Breast epithelium (tissue), 4 donors: ENCODE measurements around the gene PLCH1. TPM values are rescaled to one million over a fixed set of nuclear protein-coding genes. Genes with fewer than 3 reads are reported as not detected.

Experiments
- DNase-seq, 2 donors: peaks; one replicate each; pipeline ENCODE4 v3.0.0-alpha.2; 2019; ENCODE audit warnings: low spot score in 2 of 2
- H3K27ac ChIP-seq, 2 donors: fragments of 200-600 bp; sonication (generic) in 1 of 2; one replicate each; pipeline ENCODE4 v1.5.1; 2016 to 2019; ENCODE audit warnings: mild to moderate bottlenecking in 1 of 2
- H3K27me3 ChIP-seq, 2 donors: fragments of 200-600 bp; sonication (generic) in 1 of 2; one replicate each; pipeline versions ENCODE4 v1.5.1 to v1.6.0; 2017 to 2019; ENCODE audit warnings: control low read depth in 1 of 2, mild to moderate bottlenecking in 1 of 2
- H3K36me3 ChIP-seq: fragments of 200-600 bp; one replicate; pipeline ENCODE4 v1.5.1; 2019
- H3K4me1 ChIP-seq, 2 donors: fragments of 200-600 bp; sonication (generic); one replicate each; pipeline ENCODE4 v1.5.1; 2016 to 2019; ENCODE audit warnings: control low read depth in 1 of 2
- H3K4me3 ChIP-seq, 3 donors: fragments of 200-600 bp; sonication (generic); 1 replicate in 2 of 3; 2 replicates in 1 of 3; pipeline ENCODE4 v1.5.1; 2016 to 2019; ENCODE audit warnings: mild to moderate bottlenecking in 3 of 3, moderate library complexity in 2 of 3
- H3K9me3 ChIP-seq, 2 donors: fragments of 200-600 bp; sonication (generic) in 1 of 2; one replicate each; pipeline ENCODE4 v1.5.1; 2016 to 2019; ENCODE audit warnings: control low read depth in 1 of 2
- CTCF ChIP-seq, 3 donors: fragments of 450-650 bp; IDR thresholded peaks; one replicate each; pipeline ENCODE4 v1.5.1; 2016 to 2017; ENCODE audit warnings: antibody characterized with exemption in 3 of 3, mild to moderate bottlenecking in 3 of 3, moderate library complexity in 3 of 3
- POLR2A ChIP-seq: fragments of 450-650 bp; IDR thresholded peaks from one replicate; pipeline ENCODE4 v1.6.1; 2016; ENCODE audit warnings: antibody characterized with exemption, mild to moderate bottlenecking, moderate library complexity
- POLR2AphosphoS5 ChIP-seq, 3 donors: sonication (generic); formaldehyde crosslinking; IDR thresholded peaks; one replicate each; pipeline ENCODE4 v1.6.1; 2017; ENCODE audit warnings: antibody characterized with exemption in 3 of 3
- intact Hi-C: fragments of 100-400 bp; cut with DNase I; formaldehyde crosslinking; loops from one replicate; pipeline ENCODE4 v1.15.1; 2023; ENCODE audit warnings: low total_unique reads
- total RNA-seq, 3 donors: library from RNA; depleted of rRNA; stranded (reverse); fragments of >200 nt; gene quantifications; one replicate each; pipeline ENCODE4 v1.1.0, GENCODE V29; 2016

PLCH1 gene
- total RNA-seq, 3 donors from 2014 or later, result 2.0 to 3.4 TPM; not detected in 1

GRCh38 chr3:155550391-155550790, 194.5 kb downstream of the PLCH1 start:
- H3K4me1 ChIP-seq, result no peaks in the 10 kb centered on the region
- no peaks in the 10 kb centered on the region for H3K9me3 ChIP-seq
- intact Hi-C loops, result no loop called here
- no peak overlapping the region for H3K27ac ChIP-seq
- no peaks in the 10 kb centered on the region for H3K27me3 ChIP-seq
- H3K4me3 ChIP-seq, result no peak overlapping the region
- no peak for TF ChIP-seq POLR2AphosphoS5 (IDR thresholded peaks at IDR 0.05)
- H3K36me3 ChIP-seq, result no peaks in the 10 kb centered on the region
- DNase-seq, result no peak

- no peak for DNase-seq
- H3K36me3 ChIP-seq, result no peaks in the 10 kb centered on the region
- no peak overlapping the region for H3K4me3 ChIP-seq
- intact Hi-C loops, result loop anchor here (2.0 kb wide), 1 partner anchor 140 kb away; no protein-coding TSS in a partner anchor
- H3K4me1 ChIP-seq, result no peaks in the 10 kb centered on the region
- TF ChIP-seq POLR2A (no peak), POLR2AphosphoS5 (IDR thresholded peaks at IDR 0.05) (no peak), CTCF (IDR thresholded peaks at IDR 0.05) (no peak)
- no peaks in the 10 kb centered on the region for H3K9me3 ChIP-seq
- H3K27ac ChIP-seq, result no peak overlapping the region
- no peaks in the 10 kb centered on the region for H3K27me3 ChIP-seq
These were observed 195.8 kb downstream of the PLCH1 start for GRCh38 chr3:155549087-155549486.

- no peak for DNase-seq
- intact Hi-C loops, result loop anchor here (2.0 kb wide), 1 partner anchor 141 kb away; no protein-coding TSS in a partner anchor
- H3K27ac ChIP-seq, result no peak overlapping the region
- no peaks in the 10 kb centered on the region for H3K27me3 ChIP-seq
- no peaks in the 10 kb centered on the region for H3K9me3 ChIP-seq
- H3K4me3 ChIP-seq, result no peak overlapping the region
- TF ChIP-seq POLR2A, result no peak
- no peak for TF ChIP-seq POLR2AphosphoS5 (IDR thresholded peaks at IDR 0.05)
- no peak for TF ChIP-seq CTCF (IDR thresholded peaks at IDR 0.05)
- no peaks in the 10 kb centered on the region for H3K4me1 ChIP-seq
- H3K36me3 ChIP-seq, result no peaks in the 10 kb centered on the region
These were observed 196.7 kb downstream of the PLCH1 start for GRCh38 chr3:155548195-155548594.

- no peak overlapping the region for H3K4me3 ChIP-seq
- H3K27ac ChIP-seq, result no peak overlapping the region
- intact Hi-C loops, result loop anchor here (10.0 kb wide), 1 partner anchor 90 kb away; no protein-coding TSS in a partner anchor
- TF ChIP-seq CTCF (IDR thresholded peaks at IDR 0.05) (no peak), POLR2AphosphoS5 (IDR thresholded peaks at IDR 0.05) (no peak), POLR2A (no peak)
- no peaks in the 10 kb centered on the region for H3K4me1 ChIP-seq
- H3K9me3 ChIP-seq, result peaks cover 7 to 8% of the 10 kb centered on the region in 2 donors
- H3K27me3 ChIP-seq, result no peaks in the 10 kb centered on the region
- DNase-seq, result no peak
- no peaks in the 10 kb centered on the region for H3K36me3 ChIP-seq
These were observed 209.8 kb downstream of the PLCH1 start for GRCh38 chr3:155535098-155535497.

- DNase-seq, result no peak
- Histone ChIP-seq H3K27me3 (no peaks in the 10 kb centered on the region), H3K4me3 (no peak overlapping the region), H3K4me1 (no peaks in the 10 kb centered on the region), H3K9me3 (peaks cover 7% of the 10 kb centered on the region in 2 donors), H3K36me3 (no peaks in the 10 kb centered on the region), H3K27ac (no peak overlapping the region)
- no peak for TF ChIP-seq POLR2A
- TF ChIP-seq POLR2AphosphoS5 (IDR thresholded peaks at IDR 0.05), result no peak
- no peak for TF ChIP-seq CTCF (IDR thresholded peaks at IDR 0.05)
- intact Hi-C loops, result no loop called here
These were observed 216.3 kb downstream of the PLCH1 start for GRCh38 chr3:155528579-155528978.
